Transverse colon (tissue), 4 donors: ENCODE results near the gene METTL1. TPM values are rescaled to one million over a fixed set of nuclear protein-coding genes. Genes with fewer than 3 reads are reported as not detected.

Source experiments
- DNase-seq: peaks from one replicate; pipeline ENCODE4 v3.0.0-alpha.2; 2019
- H3K27ac ChIP-seq, 4 donors: fragments of 200-600 bp; sonication (generic); 2 replicates each; pipeline ENCODE4 v1.5.1; 2016 to 2018; ENCODE audit warnings: inconsistent platforms in 4 of 4
- H3K27me3 ChIP-seq: fragments of 200-600 bp; sonication (generic); 2 replicates; pipeline ENCODE4 v1.5.1; 2017; ENCODE audit warnings: inconsistent platforms
- H3K36me3 ChIP-seq, 4 donors: fragments of 200-600 bp; sonication (generic); 2 replicates each; pipeline ENCODE4 v1.5.1; 2017 to 2019; ENCODE audit warnings: inconsistent platforms in 4 of 4
- H3K4me1 ChIP-seq, 4 donors: fragments of 200-600 bp; sonication (generic); 2 replicates each; pipeline ENCODE4 v1.5.1; 2017 to 2020; ENCODE audit warnings: inconsistent platforms in 4 of 4
- H3K4me3 ChIP-seq, 4 donors: fragments of 200-600 bp; sonication (generic); 1 replicate in 1 of 4; 2 replicates in 3 of 4; pipeline versions ENCODE4 v1.5.1 to v1.6.1; 2017 to 2019; ENCODE audit warnings: inconsistent platforms in 4 of 4
- H3K9me3 ChIP-seq, 2 donors: fragments of 200-600 bp; sonication (generic); 2 replicates each; pipeline ENCODE4 v1.5.1; 2017 to 2019; ENCODE audit warnings: inconsistent platforms in 2 of 2
- CTCF ChIP-seq, 5 experiments: fragments of 200-600 bp in 3 of 5; fragments of 450-650 bp in 2 of 5; sonication (generic) in 3 of 5; IDR thresholded peaks; 1 replicate in 2 of 5; 2 replicates in 3 of 5; pipeline ENCODE4 v1.5.1; 2016 to 2017; ENCODE audit warnings: antibody characterized with exemption in 5 of 5, inconsistent platforms in 3 of 5, mild to moderate bottlenecking in 2 of 5, moderate library complexity in 1 of 5
- EP300 ChIP-seq: sonication (generic); formaldehyde crosslinking; IDR thresholded peaks from one replicate; pipeline ENCODE4 v1.6.1; 2017; ENCODE audit warnings: antibody characterized with exemption, low read depth
- POLR2A ChIP-seq: fragments of 450-650 bp; IDR thresholded peaks from one replicate; pipeline ENCODE4 v1.6.1; 2016; ENCODE audit warnings: antibody characterized with exemption, mild to moderate bottlenecking, moderate library complexity
- POLR2AphosphoS5 ChIP-seq, 3 donors: sonication (generic); formaldehyde crosslinking; IDR thresholded peaks; one replicate each; pipeline ENCODE4 v1.6.1; 2016; ENCODE audit warnings: antibody characterized with exemption in 3 of 3
- WGBS, 2 donors: methylation state at CpG; one replicate each; pipeline ENCODE4 v1.1.5; 2018; ENCODE audit warnings: low coverage in 1 of 2; 5-methylcytosine and 5-hydroxymethylcytosine counted together
- in situ Hi-C, 4 donors: fragments of 200-750 bp; cut with MboI; loops; one replicate each; pipeline versions ENCODE4 v1.15.0 to v1.15.1; 2017; ENCODE audit warnings: low sequenced_read_pairs in 3 of 4, low pct_ligation_motif_present in 1 of 4, low pct_unique_long_range_greater_than_20kb in 1 of 4
- intact Hi-C: fragments of 100-400 bp; cut with DNase I; formaldehyde crosslinking; loops from one replicate; pipeline ENCODE4 v1.15.1; 2023; ENCODE audit warnings: low total_unique reads
- total RNA-seq, 4 donors: library from RNA; depleted of rRNA; stranded (reverse); fragments of >200 nt; gene quantifications; one replicate each; pipeline ENCODE4 v1.1.0, GENCODE V29; 2016

The METTL1 gene
- total RNA-seq, 4 donors from 2014 or later = 4.1 to 7.1 (median 4.5) TPM

GRCh38 chr12:57762463-57762862 lies 9.4 kb downstream of the METTL1 start:
- no peak for DNase-seq
- peaks cover 0 to 5% (median 0%) of the 10 kb centered on the region in 4 donors for H3K36me3 ChIP-seq
- H3K27me3 ChIP-seq = peaks cover 42% of the 10 kb centered on the region
- in situ Hi-C loops (no loop called here), intact Hi-C loops (no loop called here)
- H3K4me1 ChIP-seq = peaks cover 9 to 31% (median 30%) of the 10 kb centered on the region in 4 donors
- WGBS, 2 donors = 88 to 92% methylated on average over 2 of the region's 2 CpGs
- H3K9me3 ChIP-seq = no peaks in the 10 kb centered on the region
- H3K27ac ChIP-seq = no peak overlapping the region
- TF ChIP-seq EP300 (no peak), POLR2AphosphoS5 (IDR thresholded peaks at IDR 0.05) (no peak), CTCF (IDR thresholded peaks at IDR 0.05) (no peak), POLR2A (no peak)
- no peak overlapping the region for H3K4me3 ChIP-seq

DNA sequence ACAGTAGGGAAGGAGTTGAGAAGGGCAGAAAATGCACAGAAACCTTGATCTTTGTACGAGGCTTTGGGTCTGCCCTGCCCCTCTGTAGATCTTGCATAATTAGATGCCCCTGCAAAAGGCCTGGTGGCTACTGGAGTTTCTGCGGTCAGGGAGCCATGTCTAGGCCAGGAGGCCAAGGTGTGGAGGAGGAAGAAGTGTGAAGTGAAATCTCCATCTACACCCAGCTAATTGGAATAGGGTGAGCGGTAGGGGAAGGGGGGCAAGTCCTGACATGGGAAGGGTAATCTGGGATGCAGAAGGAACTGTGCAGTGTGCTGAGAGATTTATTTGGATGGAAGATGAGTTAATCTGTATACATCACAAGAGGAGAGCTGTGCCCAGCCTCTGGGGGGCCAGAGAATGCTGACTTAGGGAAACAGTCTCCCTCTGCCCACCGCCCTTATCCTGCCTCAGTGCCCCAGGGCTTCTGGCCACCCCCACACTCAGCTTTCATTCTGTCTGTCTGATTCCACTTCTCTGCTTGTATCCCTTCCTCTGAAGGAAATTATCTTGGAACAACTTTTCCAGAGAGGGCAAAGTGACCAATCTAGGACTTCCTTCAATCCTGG lies 10.4 kb downstream of the METTL1 start:
- WGBS, 2 donors = 96 to 100% methylated on average over 1 to 4 of the region's 4 CpGs

DNA sequence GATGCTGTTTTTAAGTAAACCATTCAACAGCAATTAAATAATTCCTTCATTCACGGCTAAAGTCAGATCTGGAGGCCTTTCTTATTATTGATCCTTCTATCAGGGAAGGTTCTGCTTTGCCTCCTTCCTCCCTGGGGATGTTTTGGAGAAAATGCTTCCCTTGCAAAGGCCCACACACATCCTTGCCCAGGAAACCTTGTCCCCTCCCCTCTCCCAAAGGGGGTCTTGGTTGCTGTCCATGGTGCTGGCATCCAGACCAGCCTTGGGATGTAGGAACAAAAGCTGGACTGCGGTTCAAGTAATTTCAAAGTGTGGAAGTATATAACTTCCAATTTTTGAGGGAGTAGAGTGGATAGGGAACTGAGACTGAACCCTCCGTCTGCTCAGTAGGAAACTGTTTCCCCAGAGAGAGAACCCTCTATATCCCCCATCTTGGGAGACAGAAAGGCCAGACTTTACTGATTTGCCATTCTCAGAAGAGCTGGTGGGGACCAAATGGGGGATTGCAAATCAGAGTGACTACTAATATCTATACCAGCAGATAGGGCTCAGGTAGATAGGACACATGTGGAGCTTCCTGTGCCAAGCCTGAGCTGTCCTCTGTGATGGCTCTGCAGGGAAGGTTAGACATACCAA lies 11.4 kb downstream of the METTL1 start:
- Histone ChIP-seq H3K4me1 (peaks cover 5 to 26% (median 24%) of the 10 kb centered on the region in 4 donors), H3K27ac (no peak overlapping the region), H3K9me3 (no peaks in the 10 kb centered on the region), H3K27me3 (peaks cover 22% of the 10 kb centered on the region), H3K4me3 (no peak overlapping the region), H3K36me3 (peaks cover 0 to 5% (median 0%) of the 10 kb centered on the region in 4 donors)
- no peak for DNase-seq
- 89% methylated on average over 3 of the region's 3 CpGs; no CpG with 5 or more reads in 1 of the 2 donors for WGBS, 2 donors
- intact Hi-C loops = no loop called here
- in situ Hi-C loops = no loop called here
- TF ChIP-seq EP300 = no peak
- TF ChIP-seq CTCF (IDR thresholded peaks at IDR 0.05) = no peak
- no peak for TF ChIP-seq POLR2A
- TF ChIP-seq POLR2AphosphoS5 (IDR thresholded peaks at IDR 0.05) = no peak

More for the DNA sequence above, 10.4 kb downstream of the METTL1 start:
- Histone ChIP-seq H3K36me3 (peaks cover 0 to 5% (median 0%) of the 10 kb centered on the region in 4 donors), H3K27me3 (peaks cover 32% of the 10 kb centered on the region), H3K9me3 (no peaks in the 10 kb centered on the region), H3K4me1 (peaks cover 9 to 28% (median 27%) of the 10 kb centered on the region in 4 donors), H3K27ac (no peak overlapping the region), H3K4me3 (no peak overlapping the region)
- DNase-seq = no peak
- in situ Hi-C loops (no loop called here), intact Hi-C loops (no loop called here)
- TF ChIP-seq CTCF (IDR thresholded peaks at IDR 0.05) (no peak), EP300 (no peak), POLR2AphosphoS5 (IDR thresholded peaks at IDR 0.05) (no peak), POLR2A (no peak)

DNA sequence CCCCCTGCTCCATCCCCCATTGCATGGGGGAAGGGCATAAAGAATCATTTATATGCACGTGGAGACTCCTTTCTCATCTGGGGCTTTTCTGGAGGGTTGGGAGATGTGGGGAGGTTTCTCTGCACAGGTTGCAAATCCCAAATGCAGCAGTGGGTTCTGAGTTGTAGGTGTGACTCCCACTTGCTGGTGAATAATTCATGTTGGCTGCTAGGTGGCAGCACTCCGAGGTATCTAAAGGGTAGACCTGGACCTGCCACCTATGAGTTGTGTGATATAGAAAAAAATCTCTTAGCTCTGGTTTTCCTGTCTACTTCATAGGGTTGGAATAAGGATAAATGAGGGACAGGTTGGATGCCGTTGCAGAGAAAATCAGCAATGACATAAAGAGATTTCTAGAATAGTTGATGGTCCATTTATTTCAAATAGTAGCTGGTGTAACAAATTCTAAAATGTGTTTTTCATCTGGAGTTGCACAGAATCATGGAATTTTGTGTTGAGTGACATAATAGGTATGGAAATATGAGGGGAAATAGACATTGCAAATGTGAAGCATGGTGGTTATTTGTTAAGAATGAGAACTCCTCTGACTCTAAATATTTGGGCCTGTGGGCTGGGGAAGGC lies 12.4 kb downstream of the METTL1 start:
- Histone ChIP-seq H3K4me3 (no peak overlapping the region), H3K9me3 (no peaks in the 10 kb centered on the region), H3K27me3 (peaks cover 12% of the 10 kb centered on the region), H3K36me3 (peaks cover 0 to 5% (median 0%) of the 10 kb centered on the region in 4 donors), H3K4me1 (peaks cover 0 to 19% (median 17%) of the 10 kb centered on the region in 4 donors), H3K27ac (no peak overlapping the region)
- in situ Hi-C loops = no loop called here
- no peak for TF ChIP-seq POLR2A
- peak; percentile 27 to 57 (median 45) for TF ChIP-seq CTCF (IDR thresholded peaks at IDR 0.05)
- no peak for TF ChIP-seq POLR2AphosphoS5 (IDR thresholded peaks at IDR 0.05)
- TF ChIP-seq EP300 = no peak
- no peak for DNase-seq
- WGBS, 2 donors = 37 to 71% methylated on average over 1 to 3 of the region's 3 CpGs
- intact Hi-C loops = no loop called here
